Keratinocyte (primary cell): ENCODE data around the gene OLFM2.

Experiments
- EZH2 ChIP-seq: IDR thresholded peaks from one replicate; pipeline ENCODE4 v1.6.1; 2012; ENCODE audit warnings: inconsistent platforms, mild to moderate bottlenecking, low read length, moderate library complexity
- TF ChIP-seq, protein P1 (sequence below), 3 experiments: IDR thresholded peaks in 1 of 3; conservative IDR thresholded peaks in 1 of 3; optimal IDR thresholded peaks in 1 of 3; 2 replicates in 2 of 3; 3 replicates in 1 of 3; pipeline versions ENCODE3 to v1.5.1; 2011; ENCODE audit warnings: low read length in 3 of 3, mild to moderate bottlenecking in 3 of 3, moderate library complexity in 2 of 3, control low read depth in 1 of 3, inconsistent platforms in 1 of 3; ENCODE audit not compliant: insufficient read depth in 2 of 3; ENCODE audit errors: extremely low read depth in 1 of 3

DNA sequence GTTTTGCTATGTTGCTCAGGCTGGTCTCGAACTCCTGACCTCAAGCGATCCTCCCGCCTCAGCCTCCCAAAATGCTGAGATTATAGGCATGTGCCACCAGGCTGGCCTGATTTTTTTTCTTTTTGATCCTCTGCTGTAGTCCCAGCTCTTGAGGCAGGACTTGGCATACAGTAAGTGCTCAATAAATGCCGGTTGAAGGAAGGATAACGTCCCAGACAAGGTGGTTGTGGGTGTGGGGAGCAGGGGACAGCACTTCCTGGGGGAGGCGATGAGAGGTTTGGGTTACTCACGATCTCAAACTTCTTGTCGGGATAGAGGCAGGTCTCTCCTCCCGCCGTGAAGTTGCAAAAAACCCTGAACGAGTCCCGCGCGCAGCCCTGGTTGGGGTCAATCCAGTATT, 29.7 kb upstream of the OLFM2 start:
- TF ChIP-seq, protein P1, sequence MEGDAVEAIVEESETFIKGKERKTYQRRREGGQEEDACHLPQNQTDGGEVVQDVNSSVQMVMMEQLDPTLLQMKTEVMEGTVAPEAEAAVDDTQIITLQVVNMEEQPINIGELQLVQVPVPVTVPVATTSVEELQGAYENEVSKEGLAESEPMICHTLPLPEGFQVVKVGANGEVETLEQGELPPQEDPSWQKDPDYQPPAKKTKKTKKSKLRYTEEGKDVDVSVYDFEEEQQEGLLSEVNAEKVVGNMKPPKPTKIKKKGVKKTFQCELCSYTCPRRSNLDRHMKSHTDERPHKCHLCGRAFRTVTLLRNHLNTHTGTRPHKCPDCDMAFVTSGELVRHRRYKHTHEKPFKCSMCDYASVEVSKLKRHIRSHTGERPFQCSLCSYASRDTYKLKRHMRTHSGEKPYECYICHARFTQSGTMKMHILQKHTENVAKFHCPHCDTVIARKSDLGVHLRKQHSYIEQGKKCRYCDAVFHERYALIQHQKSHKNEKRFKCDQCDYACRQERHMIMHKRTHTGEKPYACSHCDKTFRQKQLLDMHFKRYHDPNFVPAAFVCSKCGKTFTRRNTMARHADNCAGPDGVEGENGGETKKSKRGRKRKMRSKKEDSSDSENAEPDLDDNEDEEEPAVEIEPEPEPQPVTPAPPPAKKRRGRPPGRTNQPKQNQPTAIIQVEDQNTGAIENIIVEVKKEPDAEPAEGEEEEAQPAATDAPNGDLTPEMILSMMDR (optimal IDR thresholded peaks at IDR 0.05 in 1 of 3, IDR thresholded peaks at IDR 0.05 in 1 of 3, conservative IDR thresholded peaks at IDR 0.05 in 1 of 3; ENCODE audit: extremely low read depth in 1 of 3, insufficient read depth in 2 of 3, low read length in 3 of 3): no peak
- TF ChIP-seq EZH2: no peak
